Measurements from ENCODE around the gene KAZN. TPM values are rescaled to one million over a fixed set of nuclear protein-coding genes. Genes with fewer than 3 reads are reported as not detected.

KAZN gene
- total and polyA plus RNA-seq, 2 of the 8 experiments (the other 6 are each of a cell fraction or from before 2014, with no cell fraction given), result 3.7 to 11.8 TPM

DNA sequence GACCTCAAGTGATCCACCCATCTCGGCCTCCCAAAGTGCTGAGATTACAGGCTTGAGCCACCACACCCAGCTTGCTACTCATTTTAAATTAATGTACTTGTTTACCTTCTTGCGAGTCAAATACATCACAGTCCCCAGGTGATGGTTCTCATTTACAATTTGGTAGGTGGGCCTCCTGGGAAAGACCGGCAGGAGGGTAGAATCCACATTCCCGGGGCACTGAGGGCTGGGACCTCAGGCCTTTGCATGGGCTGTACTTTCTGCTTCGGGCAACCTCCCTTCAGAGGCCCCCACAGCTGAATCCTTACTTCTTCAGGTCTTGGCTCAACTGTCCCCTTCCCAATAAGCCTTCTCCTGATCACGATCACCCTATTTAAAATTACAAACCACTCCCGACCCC, 165.5 kb downstream of the KAZN start (continued):
- no peak for TF ChIP-seq SAP30 (IDR thresholded peaks at IDR 0.05; ENCODE audit: insufficient read depth, insufficient replicate concordance, low read length)
- no peak for TF ChIP-seq CTBP2 (IDR thresholded peaks at IDR 0.05; ENCODE audit: borderline replicate concordance, insufficient read depth, insufficient read length, low read length)
- TF ChIP-seq SIX5 (IDR thresholded peaks at IDR 0.05; ENCODE audit: low read depth, low read length), result no peak
